NB4 (cell line): ENCODE data around the gene LPP.
"Not testable (repeated sequence)": the region's sequence is repeated elsewhere in the genome, so short reads cannot be mapped to it uniquely, and the experiment has no call there.

Experiments used
- DNase-seq: peaks from one replicate; pipeline ENCODE4 v3.0.0; 2010; ENCODE audit warnings: low read depth
- H3K4me3 ChIP-seq: one replicate; pipeline ENCODE4 v1.5.1; 2011; ENCODE audit warnings: mild to moderate bottlenecking, low read depth, low read length, moderate library complexity
- MAX ChIP-seq: IDR thresholded peaks from 2 replicates; pipeline ENCODE4 v1.6.1; 2011; ENCODE audit warnings: low read depth, low read length
- MYC ChIP-seq: IDR thresholded peaks from 2 replicates; pipeline ENCODE4 v1.6.1; 2011; ENCODE audit warnings: low read depth, low read length
- POLR2A ChIP-seq: IDR thresholded peaks from 2 replicates; pipeline ENCODE4 v1.6.1; 2011; ENCODE audit warnings: mild to moderate bottlenecking; ENCODE audit not compliant: insufficient read length; ENCODE audit errors: extremely low read depth
- TF ChIP-seq, protein P1 (sequence below): IDR thresholded peaks from one replicate; pipeline ENCODE4 v1.5.1; 2012; ENCODE audit warnings: low read depth, low read length

LPP gene

GRCh38 chr3:188635258-188636042 is 481.5 kb downstream of the LPP start:
- no peak for DNase-seq
- no peak overlapping the region for H3K4me3 ChIP-seq
- no peak for TF ChIP-seq MAX
- TF ChIP-seq, protein P1, sequence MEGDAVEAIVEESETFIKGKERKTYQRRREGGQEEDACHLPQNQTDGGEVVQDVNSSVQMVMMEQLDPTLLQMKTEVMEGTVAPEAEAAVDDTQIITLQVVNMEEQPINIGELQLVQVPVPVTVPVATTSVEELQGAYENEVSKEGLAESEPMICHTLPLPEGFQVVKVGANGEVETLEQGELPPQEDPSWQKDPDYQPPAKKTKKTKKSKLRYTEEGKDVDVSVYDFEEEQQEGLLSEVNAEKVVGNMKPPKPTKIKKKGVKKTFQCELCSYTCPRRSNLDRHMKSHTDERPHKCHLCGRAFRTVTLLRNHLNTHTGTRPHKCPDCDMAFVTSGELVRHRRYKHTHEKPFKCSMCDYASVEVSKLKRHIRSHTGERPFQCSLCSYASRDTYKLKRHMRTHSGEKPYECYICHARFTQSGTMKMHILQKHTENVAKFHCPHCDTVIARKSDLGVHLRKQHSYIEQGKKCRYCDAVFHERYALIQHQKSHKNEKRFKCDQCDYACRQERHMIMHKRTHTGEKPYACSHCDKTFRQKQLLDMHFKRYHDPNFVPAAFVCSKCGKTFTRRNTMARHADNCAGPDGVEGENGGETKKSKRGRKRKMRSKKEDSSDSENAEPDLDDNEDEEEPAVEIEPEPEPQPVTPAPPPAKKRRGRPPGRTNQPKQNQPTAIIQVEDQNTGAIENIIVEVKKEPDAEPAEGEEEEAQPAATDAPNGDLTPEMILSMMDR, result no peak
- TF ChIP-seq MYC, result no peak
- TF ChIP-seq POLR2A, result no peak

- not testable (repeated sequence) for DNase-seq, H3K4me3 ChIP-seq
Observed at GRCh38 chr3:188636292-188636691, 482.3 kb downstream of the LPP start.

DNA sequence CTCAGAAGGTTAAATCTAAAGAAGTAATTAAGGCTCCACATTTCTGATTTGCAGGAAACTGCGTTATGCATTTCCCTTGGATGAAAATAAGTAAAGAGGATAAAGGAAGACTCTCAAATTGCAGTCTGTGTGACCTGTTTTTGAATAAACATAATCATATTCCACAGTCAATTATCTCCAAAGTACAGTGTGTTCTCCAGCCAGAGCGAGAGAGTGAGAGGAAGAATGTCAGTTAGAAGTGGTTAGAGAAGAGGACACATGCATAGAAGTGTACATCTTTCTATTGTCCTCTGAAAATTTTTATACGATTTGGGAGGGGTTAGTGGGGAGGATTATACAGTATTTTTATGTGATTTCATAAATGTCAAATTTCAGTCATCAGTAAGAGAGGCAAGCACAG is 487.1 kb downstream of the LPP start:
- DNase-seq, result no peak
- no peak overlapping the region for H3K4me3 ChIP-seq
- TF ChIP-seq POLR2A, result no peak
- TF ChIP-seq MAX, result no peak
- TF ChIP-seq, protein P1, result no peak
- no peak for TF ChIP-seq MYC

- no peak overlapping the region for H3K4me3 ChIP-seq
- DNase-seq, result no peak
- TF ChIP-seq MYC, result no peak
- no peak for TF ChIP-seq MAX
- no peak for TF ChIP-seq POLR2A
- TF ChIP-seq, protein P1, result no peak
Observed at GRCh38 chr3:188643736-188644135, 489.8 kb downstream of the LPP start.

DNA sequence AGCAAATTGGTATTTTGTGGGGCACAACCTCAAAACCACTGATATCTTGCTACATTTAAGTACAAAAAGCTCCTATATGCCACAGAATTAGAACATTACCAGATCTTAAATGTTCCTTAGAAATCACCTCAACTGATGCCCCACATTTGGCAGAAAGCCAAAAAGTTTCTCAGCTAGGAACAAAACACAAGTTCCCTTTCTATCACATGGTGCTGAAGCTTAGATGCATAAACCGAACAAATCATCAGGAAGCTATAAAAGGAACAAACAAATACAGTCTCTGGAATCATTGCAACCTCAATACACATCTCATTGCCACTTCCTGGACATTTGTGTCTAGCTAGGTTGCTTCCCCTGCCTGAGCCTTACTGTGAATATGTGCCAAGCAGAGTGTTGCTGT is 492.6 kb downstream of the LPP start:
- H3K4me3 ChIP-seq, result no peak overlapping the region
- TF ChIP-seq, protein P1, result no peak
- TF ChIP-seq MYC, result no peak
- no peak for TF ChIP-seq POLR2A
- peak; percentile 1 for DNase-seq

GRCh38 chr3:188647237-188647636 is 493.3 kb downstream of the LPP start:
- TF ChIP-seq MYC, result no peak
- no peak overlapping the region for H3K4me3 ChIP-seq
- no peak for DNase-seq

- TF ChIP-seq MYC (no peak), MAX (no peak), POLR2A (no peak)
- TF ChIP-seq, protein P1, result no peak
- H3K4me3 ChIP-seq, result no peak overlapping the region
- no peak for DNase-seq
Observed at GRCh38 chr3:188649521-188649920, 495.6 kb downstream of the LPP start.
